Naive thymus-derived CD8-positive, alpha-beta T cell (primary cell): ENCODE data around the gene DCD. TPM values are rescaled to one million over a fixed set of nuclear protein-coding genes. Genes with fewer than 3 reads are reported as not detected.

ENCODE experiments used
- ATAC-seq, 2 donors: fragments of 150-1000 bp; cut with Tn5 transposase in 1 of 2; sonication (Bioruptor Pico), chemical (Tn5 transposase) in 1 of 2; 1 replicate in 1 of 2; 2 replicates in 1 of 2; pipeline ENCODE4 v1.10.0; 2021; ENCODE audit warnings: mild to moderate bottlenecking in 2 of 2, moderate library complexity in 2 of 2
- POLR2A ChIA-PET: fragments of 350-600 bp; sonication (Branson Sonifier 250); formaldehyde crosslinking; loops from one replicate; lab custom pipeline; 2021; ENCODE audit warnings: antibody characterized with exemption; lab: Charles Lee
- DNase-seq, 10 donors: peaks; one replicate each; pipeline versions ENCODE4 v3.0.0 to v3.0.0-alpha.2; 2020 to 2022
- H3K27ac Mint-ChIP-seq, 10 donors: one replicate each; pipeline ENCODE4 v1.8.0; 2020 to 2022; ENCODE audit warnings: mild to moderate bottlenecking in 10 of 10, mixed read lengths in 10 of 10, moderate library complexity in 4 of 10, inconsistent platforms in 1 of 10
- H3K27me3 Mint-ChIP-seq, 5 donors: one replicate each; pipeline ENCODE4 v1.8.0; 2021 to 2022; ENCODE audit warnings: mixed read lengths in 5 of 5
- H3K36me3 Mint-ChIP-seq, 3 donors: one replicate each; pipeline ENCODE4 v1.8.0; 2020 to 2022; ENCODE audit warnings: mixed read lengths in 3 of 3, mild to moderate bottlenecking in 2 of 3, inconsistent platforms in 1 of 3
- H3K4me1 Mint-ChIP-seq, 4 donors: one replicate each; pipeline ENCODE4 v1.8.0; 2021 to 2022; ENCODE audit warnings: mixed read lengths in 4 of 4
- H3K4me3 Mint-ChIP-seq, 10 donors: one replicate each; pipeline ENCODE4 v1.8.0; 2020 to 2022; ENCODE audit warnings: mild to moderate bottlenecking in 10 of 10, mixed read lengths in 10 of 10, moderate library complexity in 6 of 10, inconsistent platforms in 1 of 10
- H3K9me3 Mint-ChIP-seq, 9 donors: one replicate each; pipeline ENCODE4 v1.8.0; 2020 to 2022; ENCODE audit warnings: mixed read lengths in 9 of 9, mild to moderate bottlenecking in 3 of 9, inconsistent platforms in 1 of 9, moderate library complexity in 1 of 9
- polyA plus RNA-seq, 3 donors: library from polyadenylated mRNA; unstranded; fragments of 300-500 nt; fragmentation: Illumina TruSeq; gene quantifications; one replicate each; pipeline ENCODE4 v1.2.3, GENCODE V29; 2021
- total RNA-seq, 8 experiments: library from RNA in 2 of 8; stranded (reverse) in 2 of 8; gene quantifications; one replicate each; pipeline ENCODE4 v1.2.3 and lab custom pipeline; 2021 to 2026

The DCD gene
- total and polyA plus RNA-seq, 5 experiments from 2014 or later, result not detected

DNA sequence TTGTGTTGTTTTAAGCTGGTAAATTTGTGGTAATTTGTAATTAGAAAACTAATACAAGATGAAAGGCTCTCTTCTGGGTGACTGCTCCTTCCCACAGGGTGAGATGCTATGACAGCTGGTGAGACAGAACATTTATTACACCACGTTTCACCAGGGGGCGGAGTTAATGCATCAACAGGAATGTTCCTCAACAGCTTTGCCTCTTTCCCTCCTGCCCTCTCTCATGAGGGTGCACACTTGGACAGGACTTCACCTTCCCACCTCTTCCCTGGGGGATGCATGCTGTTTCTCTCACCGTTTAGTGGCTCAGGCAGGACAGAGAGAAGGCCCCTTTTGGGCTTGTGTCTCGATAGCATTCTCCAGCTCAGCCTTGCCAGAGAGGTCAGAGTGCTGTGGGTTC lies 46.3 kb downstream of the DCD start:
- Mint-ChIP-seq H3K27me3 (peaks cover 1 to 21% (median 6%) of the 10 kb centered on the region in 5 donors), H3K27ac (no peak overlapping the region), H3K9me3 (no peaks in the 10 kb centered on the region), H3K36me3 (no peaks in the 10 kb centered on the region), H3K4me1 (peaks cover 2 to 10% (median 3%) of the 10 kb centered on the region in 4 donors), H3K4me3 (no peak overlapping the region)
- no peak for ATAC-seq
- no peak for DNase-seq
- POLR2A ChIA-PET, result no interaction called here

DNA sequence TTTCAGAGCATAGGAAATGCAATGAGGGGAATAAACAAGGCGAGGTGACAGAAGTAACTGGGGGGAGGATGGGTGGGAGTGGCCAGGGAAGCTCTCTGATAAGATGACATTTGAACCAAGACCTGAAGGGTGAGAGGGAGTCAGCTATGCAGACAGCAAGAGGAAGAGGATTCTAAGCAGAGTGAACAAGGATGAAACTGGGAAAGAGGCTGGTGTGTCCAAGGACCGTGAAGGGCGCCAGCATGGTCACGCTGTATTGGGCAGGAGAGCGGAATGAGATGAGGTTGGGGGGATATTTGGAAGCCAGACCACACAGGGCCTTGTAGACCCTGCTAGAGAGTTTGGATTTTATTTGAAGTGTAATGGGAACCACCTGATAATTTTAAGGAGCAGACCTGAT lies 49.2 kb downstream of the DCD start:
- DNase-seq (no peak), ATAC-seq (no peak)
- peaks cover 1 to 23% (median 13%) of the 10 kb centered on the region in 5 donors for H3K27me3 Mint-ChIP-seq
- H3K4me1 Mint-ChIP-seq, result peaks cover 5 to 16% (median 9%) of the 10 kb centered on the region in 4 donors
- POLR2A ChIA-PET, result no interaction called here
- no peaks in the 10 kb centered on the region for H3K9me3 Mint-ChIP-seq
- H3K4me3 Mint-ChIP-seq, result no peak overlapping the region
- no peaks in the 10 kb centered on the region for H3K36me3 Mint-ChIP-seq
- no peak overlapping the region for H3K27ac Mint-ChIP-seq

DNA sequence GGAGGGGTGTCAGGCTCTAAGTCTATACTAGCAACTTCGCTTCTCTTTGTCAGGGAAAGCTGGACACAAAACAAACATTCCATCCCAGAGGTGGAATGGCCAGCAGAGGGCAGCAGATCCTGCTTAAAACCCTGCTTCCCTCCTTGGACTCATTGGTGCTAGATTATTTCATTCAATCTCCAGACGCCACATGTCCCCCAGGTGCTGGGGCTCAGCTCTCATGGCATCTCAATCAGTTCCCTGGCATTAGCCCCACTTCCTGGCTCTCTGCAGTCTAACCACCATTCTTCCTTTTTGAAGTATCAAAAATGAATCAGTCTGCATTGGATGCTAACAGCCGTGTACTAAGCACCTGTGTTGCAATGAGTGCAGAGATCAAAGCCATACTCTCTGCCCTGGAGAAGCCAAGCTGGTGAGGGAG lies 51.6 kb downstream of the DCD start:
- Mint-ChIP-seq H3K36me3 (no peaks in the 10 kb centered on the region), H3K9me3 (no peaks in the 10 kb centered on the region), H3K27me3 (peaks cover 1 to 23% (median 13%) of the 10 kb centered on the region in 5 donors), H3K4me1 (peaks cover 3 to 8% (median 6%) of the 10 kb centered on the region in 4 donors), H3K27ac (no peak overlapping the region), H3K4me3 (no peak overlapping the region)
- ATAC-seq, result peak; percentile 62 to 67
- DNase-seq, result peak in 9 of 10 donors; percentile 15 to 47 (median 37)
- POLR2A ChIA-PET, result no interaction called here

DNA sequence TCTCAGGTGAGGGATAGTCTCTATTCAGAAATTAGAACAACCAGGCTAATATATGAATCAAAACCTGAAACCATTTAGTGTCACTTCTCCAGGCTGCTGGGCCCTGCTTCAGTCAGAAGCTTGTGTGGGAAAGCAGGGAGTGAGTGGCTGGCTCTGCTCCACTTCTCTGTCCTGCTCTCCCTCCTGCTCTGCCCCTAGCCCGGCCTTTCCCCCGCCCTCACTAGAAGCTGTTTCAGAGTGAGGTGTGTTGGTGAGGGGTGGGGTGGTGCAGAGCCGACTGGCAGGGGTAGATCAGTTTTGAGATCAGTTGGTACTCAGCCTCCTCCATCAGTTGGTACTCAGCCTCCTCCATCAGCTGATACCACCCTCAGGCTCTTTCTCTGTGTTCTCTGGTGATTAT lies 52.7 kb downstream of the DCD start:
- DNase-seq, result no peak
- Mint-ChIP-seq H3K27me3 (peaks cover 2 to 30% (median 22%) of the 10 kb centered on the region in 5 donors), H3K4me3 (no peak overlapping the region), H3K9me3 (no peaks in the 10 kb centered on the region), H3K36me3 (no peaks in the 10 kb centered on the region), H3K4me1 (peaks cover 3 to 8% (median 6%) of the 10 kb centered on the region in 4 donors), H3K27ac (no peak overlapping the region)
- ATAC-seq, result no peak
- POLR2A ChIA-PET, result no interaction called here

Other genes starting within 250 kb of the DCD start
- gene ITGA5, start 229.1 kb downstream of the DCD start, total RNA-seq, result 100 to 1,000 TPM; 126 to 127 TPM
- gene ITGA5, start 229.1 kb downstream of the DCD start, polyA plus RNA-seq, result 10 to 100 TPM; 13.4 to 44.5 (median 19.7) TPM
- 1 to 10 TPM; 3.6 to 3.8 TPM for gene GTSF1, start 174.8 kb downstream of the DCD start, total RNA-seq
- gene GTSF1, start 174.8 kb downstream of the DCD start, polyA plus RNA-seq, result 10 to 100 TPM; 13.7 to 16.7 (median 15.3) TPM
- gene NCKAP1L, start 150.6 kb downstream of the DCD start, total RNA-seq, result 100 to 1,000 TPM; 111 to 115 TPM
- 10 to 100 TPM; 70.5 to 76.3 (median 74.8) TPM for gene NCKAP1L, start 150.6 kb downstream of the DCD start, polyA plus RNA-seq
- 1 to 10 TPM; 6.6 to 6.7 TPM for gene PDE1B, start 98.8 kb downstream of the DCD start, total RNA-seq
- 1 to 10 TPM in 1 of 3 donors, under 1 TPM in 2; 0.03 to 2.9 (median 0.44) TPM for gene PDE1B, start 98.8 kb downstream of the DCD start, polyA plus RNA-seq
- gene PPP1R1A, start 59.7 kb downstream of the DCD start, total RNA-seq, result not detected
- not detected for gene PPP1R1A, start 59.7 kb downstream of the DCD start, polyA plus RNA-seq
- not detected for gene LACRT, start 13.5 kb downstream of the DCD start, total RNA-seq
- gene LACRT, start 13.5 kb downstream of the DCD start, polyA plus RNA-seq, result not detected
- not detected for gene MUCL1, start 206.2 kb upstream of the DCD start, total RNA-seq
- not detected for gene MUCL1, start 206.2 kb upstream of the DCD start, polyA plus RNA-seq